Measurements from ENCODE around the gene ANO10.

The ANO10 gene

DNA sequence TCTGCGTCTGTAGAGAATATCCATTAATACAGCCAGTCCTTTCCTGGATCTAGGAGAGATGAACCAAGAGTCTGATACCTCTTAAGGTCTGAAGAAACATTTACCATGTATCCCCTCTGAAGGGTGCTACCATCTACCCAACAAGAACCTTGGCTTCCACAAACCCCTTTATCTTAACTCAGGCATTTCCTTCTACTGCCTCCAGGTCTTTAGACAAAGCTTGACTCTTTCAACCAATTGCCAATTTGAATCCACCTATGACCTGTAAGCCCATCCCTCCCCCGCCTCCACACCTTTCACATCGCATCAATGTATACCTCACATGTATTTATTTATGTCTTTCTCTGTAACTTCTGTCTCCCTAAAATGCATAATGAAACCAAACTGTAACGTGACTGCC, 196.0 kb downstream of the ANO10 start:
- H3K27me3 ChIP-seq (ENCODE audit: insufficient read depth, insufficient read length), result no peaks in the 10 kb centered on the region
- no peak for DNase-seq (ENCODE audit: low read depth, low spot score)

DNA sequence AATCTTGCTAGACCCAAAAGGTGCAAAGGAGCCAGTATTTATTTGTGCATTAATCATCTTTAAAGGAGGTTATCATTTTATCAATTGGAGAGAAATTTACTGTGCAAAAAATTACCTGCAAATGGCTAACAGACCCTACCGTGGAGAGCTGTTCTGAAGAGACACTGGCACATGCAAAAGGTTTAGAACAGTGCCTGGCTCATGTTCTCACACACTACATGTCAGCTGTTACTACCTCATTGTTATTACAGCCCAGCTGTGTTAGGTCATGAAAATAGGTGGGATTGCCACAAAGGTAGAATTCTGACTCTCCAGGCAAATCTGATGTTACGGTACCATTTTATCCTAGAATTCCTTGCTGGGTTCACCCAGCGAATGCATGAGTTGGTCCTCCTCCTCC, 198.2 kb downstream of the ANO10 start:
- Histone ChIP-seq H3K4me1 (ENCODE audit: insufficient read depth, insufficient read length) (no peaks in the 10 kb centered on the region), H3K9me3 (ENCODE audit: insufficient read depth, low read length) (peaks cover 7% of the 10 kb centered on the region; the same call in 1 of the 2 replicates), H3K9ac (ENCODE audit: insufficient read length, low read depth) (no peak overlapping the region), H3K27me3 (ENCODE audit: insufficient read depth, insufficient read length) (no peaks in the 10 kb centered on the region), H3K4me3 (ENCODE audit: insufficient read length, low read depth) (no peak overlapping the region), H3K36me3 (ENCODE audit: insufficient read depth, insufficient read length, low read length) (no peaks in the 10 kb centered on the region)
- no peak for TF ChIP-seq YY1 (IDR thresholded peaks at IDR 0.05; ENCODE audit: insufficient read depth, insufficient read length)
- TF ChIP-seq SUZ12 (IDR thresholded peaks at IDR 0.05; ENCODE audit: extremely low read depth, insufficient read depth, insufficient read length), result no peak
- TF ChIP-seq ZNF274 (IDR thresholded peaks at IDR 0.05; ENCODE audit: low read depth, low read length), result no peak
- DNase-seq (ENCODE audit: low read depth, low spot score), result no peak

More for the DNA sequence above, 196.0 kb downstream of the ANO10 start:
- Histone ChIP-seq H3K9ac (ENCODE audit: insufficient read length, low read depth) (no peak overlapping the region), H3K4me1 (ENCODE audit: insufficient read depth, insufficient read length) (no peaks in the 10 kb centered on the region), H3K4me3 (ENCODE audit: insufficient read length, low read depth) (no peak overlapping the region), H3K36me3 (ENCODE audit: insufficient read depth, insufficient read length, low read length) (no peaks in the 10 kb centered on the region), H3K9me3 (ENCODE audit: insufficient read depth, low read length) (peaks cover 7% of the 10 kb centered on the region; the same call in 1 of the 2 replicates)
- TF ChIP-seq ZNF274 (IDR thresholded peaks at IDR 0.05; ENCODE audit: low read depth, low read length), result no peak
- no peak for TF ChIP-seq SUZ12 (IDR thresholded peaks at IDR 0.05; ENCODE audit: extremely low read depth, insufficient read depth, insufficient read length)
- TF ChIP-seq YY1 (IDR thresholded peaks at IDR 0.05; ENCODE audit: insufficient read depth, insufficient read length), result no peak

DNA sequence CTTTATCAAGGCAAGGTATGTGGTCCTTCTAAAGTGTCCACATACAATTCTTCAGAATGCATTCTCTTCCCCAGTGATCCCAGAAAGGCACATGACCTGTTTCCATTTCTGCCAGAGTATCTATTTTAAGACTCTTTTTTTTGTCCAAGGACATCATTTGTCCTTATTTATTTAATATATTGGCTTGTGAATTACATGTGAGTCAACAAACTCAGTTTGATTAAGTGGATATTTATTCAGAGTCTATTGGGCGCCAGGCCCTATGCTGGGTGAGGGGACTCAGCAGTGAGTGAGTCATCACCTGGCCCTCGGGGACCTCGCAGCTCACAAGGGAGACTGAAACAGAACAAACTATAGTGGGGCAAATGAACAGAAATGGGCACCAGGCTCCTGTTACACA, 198.7 kb downstream of the ANO10 start:
- Histone ChIP-seq H3K4me1 (ENCODE audit: insufficient read depth, insufficient read length) (no peaks in the 10 kb centered on the region), H3K9me3 (ENCODE audit: insufficient read depth, low read length) (peaks cover 7% of the 10 kb centered on the region; the same call in 1 of the 2 replicates), H3K27me3 (ENCODE audit: insufficient read depth, insufficient read length) (no peaks in the 10 kb centered on the region), H3K36me3 (ENCODE audit: insufficient read depth, insufficient read length, low read length) (no peaks in the 10 kb centered on the region), H3K4me3 (ENCODE audit: insufficient read length, low read depth) (no peak overlapping the region), H3K9ac (ENCODE audit: insufficient read length, low read depth) (no peak overlapping the region)
- no peak for DNase-seq (ENCODE audit: low read depth, low spot score)
- TF ChIP-seq SUZ12 (IDR thresholded peaks at IDR 0.05; ENCODE audit: extremely low read depth, insufficient read depth, insufficient read length), result no peak

DNA sequence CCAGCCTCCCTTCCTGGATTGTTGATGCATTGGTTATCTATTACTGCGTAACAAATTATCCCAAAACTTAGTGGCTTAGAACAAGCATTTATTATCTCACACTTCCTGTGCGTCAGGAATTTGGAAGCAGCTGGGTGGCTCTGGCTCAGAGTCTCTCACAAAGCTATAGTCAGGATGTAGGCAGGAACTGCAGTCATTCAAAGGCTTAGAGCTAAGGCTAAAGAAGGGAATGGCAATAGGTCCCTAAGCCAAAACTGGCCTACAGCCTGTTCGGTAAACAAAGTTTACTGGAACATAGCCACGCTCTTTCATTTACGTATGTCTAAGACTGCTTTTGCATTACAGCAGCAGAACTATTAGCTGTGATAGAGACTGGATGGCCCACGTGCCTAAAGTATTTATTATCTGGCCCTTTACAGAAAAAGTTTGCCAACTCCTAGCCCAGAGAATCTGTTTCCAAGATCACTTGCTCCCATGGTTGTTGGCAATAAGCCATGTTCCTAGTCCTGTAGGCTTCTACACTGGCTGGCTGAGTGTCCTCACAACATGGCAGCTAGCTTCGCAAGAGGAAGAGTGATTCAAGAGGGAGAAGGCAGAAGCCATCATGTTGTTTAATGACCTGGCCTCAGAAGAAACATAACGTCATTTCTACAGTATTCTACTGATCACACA, 203.1 kb downstream of the ANO10 start:
- Histone ChIP-seq H3K4me1 (ENCODE audit: insufficient read depth, insufficient read length) (peaks cover under 1% of the 10 kb centered on the region), H3K9me3 (ENCODE audit: insufficient read depth, low read length) (no peaks in the 10 kb centered on the region), H3K9ac (ENCODE audit: insufficient read length, low read depth) (no peak overlapping the region), H3K36me3 (ENCODE audit: insufficient read depth, insufficient read length, low read length) (no peaks in the 10 kb centered on the region), H3K4me3 (ENCODE audit: insufficient read length, low read depth) (no peak overlapping the region), H3K27me3 (ENCODE audit: insufficient read depth, insufficient read length) (no peaks in the 10 kb centered on the region)
- no peak for TF ChIP-seq SUZ12 (IDR thresholded peaks at IDR 0.05; ENCODE audit: extremely low read depth, insufficient read depth, insufficient read length)
- no peak for TF ChIP-seq YY1 (IDR thresholded peaks at IDR 0.05; ENCODE audit: insufficient read depth, insufficient read length)
- TF ChIP-seq ZNF274 (IDR thresholded peaks at IDR 0.05; ENCODE audit: low read depth, low read length), result no peak
- DNase-seq (ENCODE audit: low read depth, low spot score), result no peak

DNA sequence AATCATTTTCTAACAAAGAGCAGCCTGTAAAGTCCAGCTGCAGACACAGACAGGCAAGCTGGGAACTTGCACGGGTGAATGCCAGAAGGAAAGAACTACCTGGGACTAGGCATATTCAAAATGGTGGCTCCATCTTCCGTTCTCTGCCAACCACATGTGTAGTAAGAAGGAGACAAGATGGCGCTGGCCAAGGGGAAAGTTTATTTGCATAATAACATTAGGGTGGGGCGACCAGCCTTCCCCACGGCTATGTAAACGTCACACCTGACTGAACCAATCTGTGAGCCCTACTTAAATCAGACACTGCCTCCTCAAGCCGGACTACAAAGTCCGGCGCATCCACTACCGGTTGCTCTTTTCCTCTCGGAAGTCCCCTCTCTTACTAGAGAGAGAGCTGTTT, 204.7 kb downstream of the ANO10 start:
- no peak for DNase-seq (ENCODE audit: low read depth, low spot score)
- peaks cover 2% of the 10 kb centered on the region for H3K4me1 ChIP-seq (ENCODE audit: insufficient read depth, insufficient read length)
- no peak for TF ChIP-seq YY1 (IDR thresholded peaks at IDR 0.05; ENCODE audit: insufficient read depth, insufficient read length)
- no peak for TF ChIP-seq ZNF274 (IDR thresholded peaks at IDR 0.05; ENCODE audit: low read depth, low read length)
- no peak for TF ChIP-seq SUZ12 (IDR thresholded peaks at IDR 0.05; ENCODE audit: extremely low read depth, insufficient read depth, insufficient read length)
- H3K9me3 ChIP-seq (ENCODE audit: insufficient read depth, low read length), result no peaks in the 10 kb centered on the region
- H3K36me3 ChIP-seq (ENCODE audit: insufficient read depth, insufficient read length, low read length), result no peaks in the 10 kb centered on the region
- H3K4me3 ChIP-seq (ENCODE audit: insufficient read length, low read depth), result no peak overlapping the region
- no peak overlapping the region for H3K9ac ChIP-seq (ENCODE audit: insufficient read length, low read depth)
- no peaks in the 10 kb centered on the region for H3K27me3 ChIP-seq (ENCODE audit: insufficient read depth, insufficient read length)

DNA sequence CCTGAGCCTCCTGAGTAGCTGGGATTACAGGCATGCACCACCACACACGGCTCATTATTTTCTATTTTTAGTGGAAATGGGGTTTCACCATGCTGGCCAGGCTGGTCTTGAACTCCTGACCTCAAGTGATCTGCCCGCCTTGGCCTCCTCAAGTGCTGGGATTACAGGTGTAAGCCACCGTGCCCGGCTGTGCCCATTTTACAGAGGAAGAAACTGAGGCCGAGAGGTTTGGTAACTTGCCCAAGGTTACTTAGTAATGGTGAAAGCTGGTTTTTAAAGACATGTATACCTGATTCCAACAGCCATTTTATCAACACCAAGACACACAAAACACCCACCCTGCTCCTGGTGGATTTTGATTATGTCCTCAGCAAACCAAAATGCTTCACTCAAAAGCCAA, 206.7 kb downstream of the ANO10 start:
- no peaks in the 10 kb centered on the region for H3K36me3 ChIP-seq (ENCODE audit: insufficient read depth, insufficient read length, low read length)
- H3K4me3 ChIP-seq (ENCODE audit: insufficient read length, low read depth), result no peak overlapping the region
- H3K9ac ChIP-seq (ENCODE audit: insufficient read length, low read depth), result no peak overlapping the region
- no peak for TF ChIP-seq SUZ12 (IDR thresholded peaks at IDR 0.05; ENCODE audit: extremely low read depth, insufficient read depth, insufficient read length)
- TF ChIP-seq ZNF274 (IDR thresholded peaks at IDR 0.05; ENCODE audit: low read depth, low read length), result no peak
- TF ChIP-seq YY1 (IDR thresholded peaks at IDR 0.05; ENCODE audit: insufficient read depth, insufficient read length), result no peak
- no peak for DNase-seq (ENCODE audit: low read depth, low spot score)
- no peaks in the 10 kb centered on the region for H3K27me3 ChIP-seq (ENCODE audit: insufficient read depth, insufficient read length)
- peaks cover 2% of the 10 kb centered on the region for H3K4me1 ChIP-seq (ENCODE audit: insufficient read depth, insufficient read length)
- H3K9me3 ChIP-seq (ENCODE audit: insufficient read depth, low read length), result no peaks in the 10 kb centered on the region

DNA sequence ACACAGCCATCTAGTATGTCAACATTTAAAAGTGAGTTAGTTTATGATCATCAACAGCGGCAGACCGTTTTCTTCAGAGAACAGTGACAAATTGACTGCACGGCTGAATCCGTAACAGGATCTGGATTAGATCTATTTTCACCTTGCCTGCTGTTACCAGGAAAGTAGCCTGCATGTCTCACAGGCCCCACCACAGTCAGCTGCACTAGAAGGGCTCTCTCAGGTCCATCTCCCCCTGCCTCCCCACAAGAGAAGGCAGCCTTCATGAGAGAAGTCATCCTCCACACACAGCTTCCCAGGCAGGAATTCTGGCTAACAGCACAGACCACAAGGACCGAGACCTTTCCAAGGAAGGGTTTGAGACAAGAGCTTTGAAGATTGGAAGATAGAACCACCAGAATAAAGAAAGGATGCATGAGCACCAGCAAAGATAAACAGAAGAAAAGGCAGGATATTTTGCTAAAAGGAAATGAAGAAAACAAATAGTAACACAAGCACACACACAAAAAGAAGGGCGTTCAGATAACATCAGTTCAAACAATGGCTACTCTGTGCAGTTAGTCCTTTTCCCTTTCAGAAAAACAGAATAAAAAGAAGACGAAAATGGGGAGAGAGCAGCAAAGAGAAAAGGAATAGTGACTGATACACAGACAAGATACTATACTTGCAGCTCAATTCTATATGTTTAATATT, 208.0 kb downstream of the ANO10 start:
- no peak overlapping the region for H3K9ac ChIP-seq (ENCODE audit: insufficient read length, low read depth)
- H3K9me3 ChIP-seq (ENCODE audit: insufficient read depth, low read length), result no peaks in the 10 kb centered on the region
- DNase-seq (ENCODE audit: low read depth, low spot score), result no peak
- H3K36me3 ChIP-seq (ENCODE audit: insufficient read depth, insufficient read length, low read length), result no peaks in the 10 kb centered on the region
- H3K4me3 ChIP-seq (ENCODE audit: insufficient read length, low read depth), result no peak overlapping the region
- H3K27me3 ChIP-seq (ENCODE audit: insufficient read depth, insufficient read length), result no peaks in the 10 kb centered on the region
- TF ChIP-seq YY1 (IDR thresholded peaks at IDR 0.05; ENCODE audit: insufficient read depth, insufficient read length), result no peak
- TF ChIP-seq SUZ12 (IDR thresholded peaks at IDR 0.05; ENCODE audit: extremely low read depth, insufficient read depth, insufficient read length), result no peak
- TF ChIP-seq ZNF274 (IDR thresholded peaks at IDR 0.05; ENCODE audit: low read depth, low read length), result no peak
- H3K4me1 ChIP-seq (ENCODE audit: insufficient read depth, insufficient read length), result peaks cover 2% of the 10 kb centered on the region

Data from NT2/D1 (cell line).